GM20000 (cell line): ENCODE data around the gene BEX2.
"Not testable (repeated sequence)": the region's sequence is repeated elsewhere in the genome, so short reads cannot be mapped to it uniquely, and the experiment has no call there.

Experiments
- DNase-seq: peaks from one replicate; pipeline ENCODE4 v3.0.0; 2012; ENCODE audit warnings: low spot score
- TF ChIP-seq, protein P1 (sequence below): IDR thresholded peaks from 2 replicates; pipeline ENCODE4 v1.5.1; 2012; ENCODE audit warnings: mild to moderate bottlenecking, control low read depth; ENCODE audit errors: extremely low read depth, missing control alignments

Gene BEX2

DNA sequence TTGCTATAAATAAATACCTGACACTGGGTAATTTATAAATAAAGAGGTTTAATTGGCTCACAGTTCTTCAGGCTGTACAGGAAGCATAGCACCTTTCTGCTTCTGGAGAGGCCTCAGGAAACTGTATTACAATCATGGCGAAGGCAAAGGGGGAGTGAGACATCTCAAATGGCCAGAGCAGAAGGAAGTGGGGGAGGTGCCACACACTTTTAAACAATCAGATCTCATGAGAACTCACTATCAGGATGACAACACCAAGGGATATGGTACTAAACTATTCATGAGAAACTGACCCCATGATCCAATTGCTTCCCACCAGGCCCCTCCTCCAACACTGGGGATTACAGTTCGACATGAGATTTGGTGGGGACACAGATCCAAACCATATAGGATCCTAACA lies 33.8 kb upstream of the BEX2 start:
- TF ChIP-seq, protein P1, sequence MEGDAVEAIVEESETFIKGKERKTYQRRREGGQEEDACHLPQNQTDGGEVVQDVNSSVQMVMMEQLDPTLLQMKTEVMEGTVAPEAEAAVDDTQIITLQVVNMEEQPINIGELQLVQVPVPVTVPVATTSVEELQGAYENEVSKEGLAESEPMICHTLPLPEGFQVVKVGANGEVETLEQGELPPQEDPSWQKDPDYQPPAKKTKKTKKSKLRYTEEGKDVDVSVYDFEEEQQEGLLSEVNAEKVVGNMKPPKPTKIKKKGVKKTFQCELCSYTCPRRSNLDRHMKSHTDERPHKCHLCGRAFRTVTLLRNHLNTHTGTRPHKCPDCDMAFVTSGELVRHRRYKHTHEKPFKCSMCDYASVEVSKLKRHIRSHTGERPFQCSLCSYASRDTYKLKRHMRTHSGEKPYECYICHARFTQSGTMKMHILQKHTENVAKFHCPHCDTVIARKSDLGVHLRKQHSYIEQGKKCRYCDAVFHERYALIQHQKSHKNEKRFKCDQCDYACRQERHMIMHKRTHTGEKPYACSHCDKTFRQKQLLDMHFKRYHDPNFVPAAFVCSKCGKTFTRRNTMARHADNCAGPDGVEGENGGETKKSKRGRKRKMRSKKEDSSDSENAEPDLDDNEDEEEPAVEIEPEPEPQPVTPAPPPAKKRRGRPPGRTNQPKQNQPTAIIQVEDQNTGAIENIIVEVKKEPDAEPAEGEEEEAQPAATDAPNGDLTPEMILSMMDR, result no peak

DNA sequence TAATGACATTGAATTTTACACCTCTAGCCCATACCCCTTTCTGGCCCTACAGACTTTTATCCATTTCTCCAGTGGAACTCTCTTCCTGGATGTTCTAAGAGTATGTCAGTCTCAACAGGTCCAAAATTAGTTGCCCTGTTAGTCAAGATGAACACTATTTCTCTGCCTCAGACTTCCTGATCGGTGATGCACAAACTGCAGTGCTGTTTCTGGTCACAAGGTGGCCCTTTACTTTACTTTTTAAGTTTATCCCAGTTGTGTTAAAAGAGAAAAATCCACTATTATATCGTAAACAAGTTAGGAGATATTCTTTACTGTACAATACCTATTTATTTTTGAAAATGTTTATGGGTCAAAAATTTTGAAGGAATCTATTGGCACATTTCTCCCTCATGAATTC lies 32.3 kb upstream of the BEX2 start:
- DNase-seq, result peak; percentile 39
- TF ChIP-seq, protein P1, result peak; percentile 10

More for the DNA sequence above, 33.8 kb upstream of the BEX2 start:
- no peak for DNase-seq

- TF ChIP-seq, protein P1, result no peak
- no peak for DNase-seq
These were observed 27.9 kb upstream of the BEX2 start for GRCh38 chrX:103338663-103339062.

- TF ChIP-seq, protein P1, result no peak
These were observed 20.0 kb upstream of the BEX2 start for GRCh38 chrX:103330681-103331288.

DNA sequence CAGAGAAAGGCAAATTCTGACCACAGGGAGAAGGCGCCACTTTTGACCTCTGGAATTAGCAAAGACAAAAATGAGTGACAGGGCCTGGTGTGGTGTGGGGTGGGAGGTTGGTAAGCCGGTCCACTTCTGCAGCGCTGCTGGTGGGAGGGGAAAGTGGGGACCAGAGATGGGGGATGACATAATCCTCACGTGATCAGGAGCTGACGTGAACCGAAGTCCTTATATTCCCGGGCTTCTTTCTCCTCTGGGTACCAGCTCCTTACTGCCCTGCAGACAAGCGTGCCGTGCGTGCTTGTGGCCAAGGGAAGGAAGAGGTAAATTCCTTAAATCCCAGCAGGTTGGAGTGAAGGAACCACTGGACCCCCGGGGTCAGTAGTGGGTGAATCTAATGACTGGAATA lies 19.2 kb upstream of the BEX2 start, which contains the start of gene TCEAL7:
TSS of gene TCEAL7 (plus strand) at position 249 of the 400 bp plus-strand sequence. CDS start 1,165 bp downstream, outside the sequence.
- TF ChIP-seq, protein P1, result no peak
- DNase-seq, result no peak

More at GRCh38 chrX:103330681-103331288, 20.0 kb upstream of the BEX2 start:
- no peak for DNase-seq

- TF ChIP-seq, protein P1, result no peak
- no peak for DNase-seq
These were observed 600 bp upstream of the BEX2 start for GRCh38 chrX:103311399-103311780.

DNA sequence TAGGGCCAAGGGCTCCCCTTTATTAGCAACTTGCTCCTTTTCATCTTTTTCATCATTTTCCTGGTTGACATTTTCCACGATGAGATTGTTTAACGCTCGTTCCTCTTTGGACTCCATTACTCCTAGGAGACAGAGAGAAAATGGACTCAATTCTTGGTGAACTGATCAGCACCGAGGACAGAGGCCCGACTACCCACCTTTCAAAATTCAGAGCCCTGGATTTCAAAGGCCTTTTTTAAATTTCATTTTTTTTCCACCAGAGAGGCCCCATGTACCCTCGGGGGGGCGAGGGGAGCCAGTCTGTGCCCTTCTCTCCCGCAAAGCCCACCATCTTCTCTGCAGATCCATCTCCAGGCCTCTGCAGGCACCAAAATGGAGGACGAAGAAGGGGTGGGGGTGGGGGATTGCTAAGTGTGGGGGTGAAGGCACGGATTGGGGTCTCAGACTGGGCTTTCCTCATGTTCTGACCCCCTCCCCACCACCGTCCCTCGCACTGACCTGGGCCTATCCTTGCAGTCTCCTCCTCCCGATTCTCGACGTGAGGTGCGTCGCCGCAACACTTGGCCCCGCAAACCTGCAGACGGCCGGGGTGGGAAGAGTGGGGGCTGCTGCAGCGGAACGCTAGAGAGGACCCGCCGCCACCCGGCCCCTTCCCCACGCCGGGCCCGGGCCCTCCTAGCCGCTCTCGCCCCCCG lies 783 bp downstream of the BEX2 start:
- TF ChIP-seq, protein P1, result no peak
- DNase-seq, result no peak

- DNase-seq, result not testable (repeated sequence)
These were observed 5.1 kb downstream of the BEX2 start for GRCh38 chrX:103305666-103306065.
